NCI-H187 (cell line): ENCODE results near the gene TFRC.
"Not testable (repeated sequence)": the region's sequence is repeated elsewhere in the genome, so short reads cannot be mapped to it uniquely, and the experiment has no call there.

Experiments
- DNase-seq, 2 experiments: peaks; one replicate each; lab custom pipeline; 2025; lab: John Stamatoyannopoulos, UW

TFRC gene

GRCh38 chr3:196048922-196049598, 32.8 kb downstream of the TFRC start:
- DNase-seq: no peak

GRCh38 chr3:196047391-196048030, 34.4 kb downstream of the TFRC start:
- DNase-seq: no peak

GRCh38 chr3:196044513-196044912, 37.4 kb downstream of the TFRC start:
- no peak for DNase-seq

GRCh38 chr3:196042673-196043072, 39.2 kb downstream of the TFRC start:
- DNase-seq: no peak

- no peak for DNase-seq
These were observed 42.5 kb downstream of the TFRC start for GRCh38 chr3:196039359-196039758.

GRCh38 chr3:196026059-196026458, 55.8 kb downstream of the TFRC start:
- not testable (repeated sequence) for DNase-seq

- no peak for DNase-seq
These were observed 56.9 kb downstream of the TFRC start for GRCh38 chr3:196024968-196025367.

- DNase-seq: no peak
These were observed 57.9 kb downstream of the TFRC start for GRCh38 chr3:196023947-196024346.

GRCh38 chr3:196022499-196022878, 59.4 kb downstream of the TFRC start:
- not testable (repeated sequence) for DNase-seq

GRCh38 chr3:196020373-196020772, 61.5 kb downstream of the TFRC start:
- DNase-seq: no peak

- DNase-seq: not testable (repeated sequence)
These were observed 62.3 kb downstream of the TFRC start for GRCh38 chr3:196019576-196019975.

GRCh38 chr3:196018159-196018558, 63.7 kb downstream of the TFRC start:
- not testable (repeated sequence) for DNase-seq

GRCh38 chr3:196016485-196016884, 65.4 kb downstream of the TFRC start:
- DNase-seq: no peak

- DNase-seq: no peak
These were observed 65.8 kb downstream of the TFRC start for GRCh38 chr3:196016059-196016458.

GRCh38 chr3:196013587-196014487, 68.1 kb downstream of the TFRC start:
- DNase-seq: no peak

- DNase-seq: no peak
These were observed 68.9 kb downstream of the TFRC start for GRCh38 chr3:196012941-196013476.

- DNase-seq: no peak
These were observed 69.4 kb downstream of the TFRC start for GRCh38 chr3:196012481-196012880.

- DNase-seq: no peak
These were observed 72.4 kb downstream of the TFRC start for GRCh38 chr3:196009456-196009855.

GRCh38 chr3:196008929-196009328, 73.0 kb downstream of the TFRC start:
- DNase-seq: no peak

GRCh38 chr3:196008387-196008786, 73.5 kb downstream of the TFRC start:
- DNase-seq: no peak

- DNase-seq: no peak
These were observed 74.0 kb downstream of the TFRC start for GRCh38 chr3:196007744-196008335.

GRCh38 chr3:196005338-196005737, 76.6 kb downstream of the TFRC start:
- DNase-seq: not testable (repeated sequence)
